GM12891 (cell line): ENCODE data around the gene PRLR.

Source experiments
- PAX5 ChIP-seq: IDR thresholded peaks from 2 replicates; pipeline ENCODE4 v1.6.1; 2011; ENCODE audit warnings: low read length, moderate library complexity, mild to moderate bottlenecking; ENCODE audit not compliant: insufficient read depth, severe bottlenecking
- POLR2A ChIP-seq: IDR thresholded peaks from 2 replicates; pipeline ENCODE4 v1.6.1; 2011; ENCODE audit warnings: low read depth, low read length, control low read depth
- POLR2AphosphoS5 ChIP-seq: IDR thresholded peaks from 2 replicates; pipeline ENCODE4 v1.6.1; 2011; ENCODE audit warnings: low read depth, low read length, control low read depth
- POU2F2 ChIP-seq: IDR thresholded peaks from 2 replicates; pipeline ENCODE4 v1.6.1; 2011; ENCODE audit warnings: low read depth, mild to moderate bottlenecking, control low read depth, low read length, moderate library complexity
- SPI1 ChIP-seq: IDR thresholded peaks from 2 replicates; pipeline ENCODE4 v1.6.1; 2011; ENCODE audit warnings: low read depth, low read length, control low read depth
- TAF1 ChIP-seq: IDR thresholded peaks from 2 replicates; pipeline ENCODE4 v1.6.1; 2011; ENCODE audit warnings: low read depth, low read length, control low read depth

- no peak for TF ChIP-seq POLR2A
- no peak for TF ChIP-seq POLR2AphosphoS5
- TF ChIP-seq TAF1: no peak
- no peak for TF ChIP-seq SPI1
- TF ChIP-seq POU2F2: no peak
- TF ChIP-seq PAX5: no peak
Observed at GRCh38 chr5:35213608-35214007, 16.7 kb downstream of the PRLR start.
